PFSK-1 (cell line): ENCODE results near the gene BABAM1.

Experiments used
- FOXP2 ChIP-seq: optimal IDR thresholded peaks from 2 replicates; pipeline ENCODE3; 2011; ENCODE audit warnings: borderline replicate concordance, control low read depth, inconsistent platforms; ENCODE audit not compliant: insufficient read depth; ENCODE audit errors: extremely low read length, extremely low read depth
- POLR2AphosphoS5 ChIP-seq: IDR thresholded peaks from 2 replicates; pipeline ENCODE4 v1.6.1; 2012; ENCODE audit warnings: low read depth, mild to moderate bottlenecking, control low read depth, low read length, moderate library complexity
- SIN3A ChIP-seq: IDR thresholded peaks from 2 replicates; pipeline ENCODE4 v1.6.1; 2012; ENCODE audit warnings: mild to moderate bottlenecking, low read length, moderate library complexity, borderline replicate concordance; ENCODE audit not compliant: insufficient read depth
- TAF1 ChIP-seq: IDR thresholded peaks from 2 replicates; pipeline ENCODE4 v1.6.1; 2012; ENCODE audit warnings: low read length, control low read depth, borderline replicate concordance; ENCODE audit not compliant: insufficient read depth
- TF ChIP-seq, protein P1 (sequence below), 2 experiments: IDR thresholded peaks; 2 replicates each; pipeline versions ENCODE4 v1.6.1 to v1.8.0; 2011 to 2012; ENCODE audit warnings: low read depth in 2 of 2, low read length in 2 of 2, control low read depth in 1 of 2, inconsistent platforms in 1 of 2, mild to moderate bottlenecking in 1 of 2, moderate library complexity in 1 of 2; ENCODE audit not compliant: insufficient read depth in 1 of 2

BABAM1 gene

DNA sequence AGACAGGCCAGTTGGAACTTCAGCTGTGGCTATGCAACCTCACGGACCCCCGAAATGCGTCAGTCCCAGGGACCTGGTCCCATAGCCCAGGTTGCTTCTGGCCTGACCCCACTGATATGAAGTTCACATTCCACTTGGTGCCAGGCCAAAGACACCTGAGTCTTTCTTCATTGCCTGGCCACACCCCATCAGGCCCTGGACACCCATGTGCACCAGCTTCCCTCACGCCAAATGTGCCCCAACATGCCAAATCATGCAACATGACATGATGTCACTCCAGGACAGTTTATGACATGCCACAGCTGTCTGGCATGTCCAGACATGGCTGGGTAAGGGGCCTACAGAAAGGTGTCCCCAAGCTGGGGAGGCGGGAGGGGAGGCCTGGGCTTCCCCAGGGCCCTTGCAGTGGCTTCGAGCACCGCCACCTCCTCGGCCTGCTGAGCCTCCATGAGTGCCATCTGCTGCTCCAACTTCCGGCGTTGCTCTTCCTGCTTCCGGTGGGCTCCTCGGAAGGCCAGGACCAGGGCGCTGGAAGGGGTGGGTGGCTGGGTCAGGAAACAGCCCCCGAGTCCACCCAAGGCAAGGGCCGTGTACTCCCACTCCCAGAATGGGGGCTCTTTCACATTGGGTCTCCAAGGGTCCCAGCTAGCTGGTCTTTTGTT lies 17.2 kb upstream of the BABAM1 start:
- TF ChIP-seq SIN3A = no peak
- no peak for TF ChIP-seq TAF1
- no peak for TF ChIP-seq FOXP2
- no peak for TF ChIP-seq POLR2AphosphoS5
- TF ChIP-seq, protein P1, sequence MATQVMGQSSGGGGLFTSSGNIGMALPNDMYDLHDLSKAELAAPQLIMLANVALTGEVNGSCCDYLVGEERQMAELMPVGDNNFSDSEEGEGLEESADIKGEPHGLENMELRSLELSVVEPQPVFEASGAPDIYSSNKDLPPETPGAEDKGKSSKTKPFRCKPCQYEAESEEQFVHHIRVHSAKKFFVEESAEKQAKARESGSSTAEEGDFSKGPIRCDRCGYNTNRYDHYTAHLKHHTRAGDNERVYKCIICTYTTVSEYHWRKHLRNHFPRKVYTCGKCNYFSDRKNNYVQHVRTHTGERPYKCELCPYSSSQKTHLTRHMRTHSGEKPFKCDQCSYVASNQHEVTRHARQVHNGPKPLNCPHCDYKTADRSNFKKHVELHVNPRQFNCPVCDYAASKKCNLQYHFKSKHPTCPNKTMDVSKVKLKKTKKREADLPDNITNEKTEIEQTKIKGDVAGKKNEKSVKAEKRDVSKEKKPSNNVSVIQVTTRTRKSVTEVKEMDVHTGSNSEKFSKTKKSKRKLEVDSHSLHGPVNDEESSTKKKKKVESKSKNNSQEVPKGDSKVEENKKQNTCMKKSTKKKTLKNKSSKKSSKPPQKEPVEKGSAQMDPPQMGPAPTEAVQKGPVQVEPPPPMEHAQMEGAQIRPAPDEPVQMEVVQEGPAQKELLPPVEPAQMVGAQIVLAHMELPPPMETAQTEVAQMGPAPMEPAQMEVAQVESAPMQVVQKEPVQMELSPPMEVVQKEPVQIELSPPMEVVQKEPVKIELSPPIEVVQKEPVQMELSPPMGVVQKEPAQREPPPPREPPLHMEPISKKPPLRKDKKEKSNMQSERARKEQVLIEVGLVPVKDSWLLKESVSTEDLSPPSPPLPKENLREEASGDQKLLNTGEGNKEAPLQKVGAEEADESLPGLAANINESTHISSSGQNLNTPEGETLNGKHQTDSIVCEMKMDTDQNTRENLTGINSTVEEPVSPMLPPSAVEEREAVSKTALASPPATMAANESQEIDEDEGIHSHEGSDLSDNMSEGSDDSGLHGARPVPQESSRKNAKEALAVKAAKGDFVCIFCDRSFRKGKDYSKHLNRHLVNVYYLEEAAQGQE (IDR thresholded peaks at IDR 0.05; ENCODE audit: insufficient read depth in 1 of 2, low read depth in 2 of 2, low read length in 2 of 2) = no peak

DNA sequence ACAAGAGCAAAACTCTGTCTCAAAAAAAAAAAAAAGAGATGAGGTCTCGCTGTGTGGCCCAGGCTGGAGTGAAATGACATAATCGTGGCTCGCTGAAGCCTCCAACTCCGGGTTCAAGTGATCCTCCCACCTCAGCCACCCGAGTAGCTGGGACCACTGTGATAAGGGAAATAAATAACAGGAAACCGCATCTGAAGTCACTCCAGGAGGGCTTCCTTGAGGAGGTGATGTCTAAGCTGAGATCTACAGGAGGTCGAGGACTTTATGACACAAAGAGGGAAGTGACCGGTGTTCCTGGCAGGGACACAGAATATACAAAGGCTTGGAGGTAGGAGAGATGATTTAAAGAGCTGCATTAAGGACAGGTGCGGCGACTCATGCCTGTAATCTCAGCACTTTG lies 12.6 kb upstream of the BABAM1 start:
- TF ChIP-seq POLR2AphosphoS5 (no peak), TAF1 (no peak), FOXP2 (no peak), SIN3A (no peak)
- TF ChIP-seq, protein P1 (IDR thresholded peaks at IDR 0.05; ENCODE audit: insufficient read depth in 1 of 2, low read depth in 2 of 2, low read length in 2 of 2) = no peak

DNA sequence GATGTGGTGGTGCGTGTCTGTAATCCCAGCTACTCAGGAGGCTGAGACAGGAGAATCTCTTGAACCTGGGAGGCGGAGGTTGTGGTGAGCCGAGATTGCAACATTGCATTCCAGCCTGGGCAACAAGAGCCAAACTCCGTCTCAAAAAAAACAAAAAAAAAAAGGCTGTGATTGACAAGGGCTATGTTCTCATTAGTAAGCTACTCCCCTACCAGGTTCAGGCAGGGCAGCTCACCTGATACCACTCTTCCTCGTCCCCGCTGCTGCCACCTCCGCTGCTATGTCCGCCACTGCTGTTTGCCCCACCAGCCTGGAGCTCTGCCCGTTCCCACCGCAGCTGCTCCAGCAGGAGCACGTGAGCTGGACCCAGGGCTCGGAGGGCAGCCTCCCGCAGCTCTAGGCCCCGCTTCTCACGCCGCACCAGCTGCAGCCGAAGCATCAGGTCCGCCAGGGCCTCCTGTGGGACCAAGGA lies 12.1 kb upstream of the BABAM1 start:
- TF ChIP-seq SIN3A (no peak), FOXP2 (no peak), POLR2AphosphoS5 (no peak), TAF1 (no peak)
- TF ChIP-seq, protein P1 (IDR thresholded peaks at IDR 0.05; ENCODE audit: insufficient read depth in 1 of 2, low read depth in 2 of 2, low read length in 2 of 2) = no peak

DNA sequence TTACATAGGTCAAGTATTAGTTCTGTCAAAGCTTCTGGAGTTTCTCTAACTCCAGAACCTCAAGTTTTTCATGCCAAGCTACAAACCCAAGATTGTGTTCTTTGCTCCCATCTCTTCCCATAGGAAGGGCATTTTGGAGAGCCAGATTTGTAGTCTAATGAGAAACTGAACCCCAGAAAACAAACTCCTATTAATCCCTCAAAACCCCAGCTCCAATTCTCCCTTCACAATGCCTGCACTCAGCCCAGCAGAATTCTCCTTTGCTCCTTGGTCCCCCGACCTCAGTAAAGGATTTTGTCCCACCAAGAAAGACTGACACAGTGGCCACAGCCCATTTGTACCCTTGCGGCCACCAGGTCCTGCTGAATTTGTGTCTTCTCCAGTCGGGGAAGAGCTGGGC lies 11.1 kb upstream of the BABAM1 start:
- no peak for TF ChIP-seq POLR2AphosphoS5
- TF ChIP-seq SIN3A = no peak

DNA sequence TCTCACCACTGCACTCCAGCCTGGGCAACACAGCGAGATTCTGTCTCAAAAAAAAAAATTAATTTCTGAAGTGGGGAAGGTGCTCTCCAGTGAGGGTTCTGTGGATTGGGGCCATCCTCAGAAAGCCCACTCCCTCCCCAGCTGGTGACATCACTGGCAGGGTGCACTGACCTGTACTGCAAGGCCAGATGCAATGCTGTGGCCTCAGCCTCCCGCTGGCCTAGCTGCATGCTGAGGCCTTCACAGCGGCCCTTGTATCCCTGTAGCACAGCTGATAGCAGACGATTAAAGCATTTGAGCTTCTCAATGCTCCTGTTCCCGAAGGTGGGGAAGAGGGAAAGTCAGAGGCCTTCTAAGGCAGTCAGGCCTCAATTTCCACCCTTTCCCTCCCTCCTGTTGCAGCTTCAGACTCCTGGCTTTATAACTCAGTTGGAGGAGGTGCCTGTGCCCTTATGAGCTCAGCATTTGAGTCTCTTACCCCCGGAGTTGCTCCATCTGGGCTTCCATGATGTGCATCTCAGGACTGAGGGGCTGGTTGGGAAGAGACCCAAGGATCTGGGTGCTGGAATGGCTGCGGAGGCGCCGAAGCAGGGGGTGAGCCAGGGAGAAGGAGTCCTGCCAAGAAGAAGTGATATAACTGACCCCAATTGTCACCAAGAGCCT lies 8.0 kb upstream of the BABAM1 start:
- TF ChIP-seq, protein P1 (IDR thresholded peaks at IDR 0.05; ENCODE audit: insufficient read depth in 1 of 2, low read depth in 2 of 2, low read length in 2 of 2) = no peak
- no peak for TF ChIP-seq FOXP2
- TF ChIP-seq SIN3A = no peak
- no peak for TF ChIP-seq TAF1
- TF ChIP-seq POLR2AphosphoS5 = no peak

DNA sequence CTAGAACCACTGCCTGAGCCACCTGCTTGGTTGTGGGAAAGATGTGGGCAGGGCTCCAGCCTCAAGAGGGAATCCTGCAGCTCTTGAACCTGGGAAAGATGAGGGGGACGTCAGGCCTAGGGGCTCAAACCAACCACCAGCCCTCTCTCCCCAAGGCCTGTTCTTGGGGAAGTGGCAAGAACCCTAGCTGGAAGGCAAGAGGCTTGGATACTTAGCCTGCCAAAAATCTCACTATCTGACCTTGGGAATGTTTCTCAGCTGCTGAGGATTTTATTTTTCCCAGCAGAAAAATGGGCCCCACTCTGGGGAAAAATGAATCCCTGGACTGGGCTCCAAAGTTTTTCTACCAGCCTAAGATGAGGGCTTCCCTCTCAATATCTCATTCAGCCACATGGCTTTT lies 7.3 kb upstream of the BABAM1 start:
- TF ChIP-seq SIN3A = no peak
- TF ChIP-seq FOXP2 = no peak
- no peak for TF ChIP-seq POLR2AphosphoS5
- TF ChIP-seq TAF1 = no peak
- TF ChIP-seq, protein P1 (IDR thresholded peaks at IDR 0.05; ENCODE audit: insufficient read depth in 1 of 2, low read depth in 2 of 2, low read length in 2 of 2) = no peak
